Prostate gland (tissue), 2 donors: ENCODE results near the gene ST3GAL2. TPM values are rescaled to one million over a fixed set of nuclear protein-coding genes. Genes with fewer than 3 reads are reported as not detected.

Experiments
- DNase-seq: peaks from one replicate; pipeline ENCODE4 v3.0.0-alpha.2; 2019; ENCODE audit warnings: low spot score
- H3K27ac ChIP-seq, 2 donors: fragments of 200-600 bp; sonication (generic); 2 replicates each; pipeline ENCODE4 v1.5.1; 2017 to 2019
- H3K27me3 ChIP-seq: fragments of 200-600 bp; sonication (generic); replicated peaks from 2 replicates; pipeline ENCODE4 v1.5.1; 2019; ENCODE audit not compliant: insufficient read depth
- H3K36me3 ChIP-seq, 2 donors: fragments of 200-600 bp; sonication (generic); 1 replicate in 1 of 2; 2 replicates in 1 of 2; pipeline versions ENCODE4 v1.5.1 to v1.8.1; 2017 to 2019
- H3K4me1 ChIP-seq: fragments of 200-600 bp; sonication (generic); replicated peaks from 2 replicates; pipeline ENCODE4 v1.5.1; 2019
- H3K4me3 ChIP-seq, 2 donors: fragments of 200-600 bp; sonication (generic); 2 replicates each; pipeline ENCODE4 v1.5.1; 2017 to 2019
- H3K9me3 ChIP-seq: fragments of 200-600 bp; sonication (generic); 2 replicates; pipeline ENCODE4 v1.5.1; 2017
- POLR2A ChIP-seq: fragments of 450-650 bp; IDR thresholded peaks from one replicate; pipeline ENCODE4 v1.6.1; 2016; ENCODE audit warnings: antibody characterized with exemption, mild to moderate bottlenecking
- POLR2AphosphoS5 ChIP-seq: sonication (generic); formaldehyde crosslinking; IDR thresholded peaks from one replicate; pipeline ENCODE4 v1.6.1; 2017; ENCODE audit warnings: antibody characterized with exemption
- WGBS: methylation state at CpG from one replicate; pipeline ENCODE4 v1.1.5; 2018; 5-methylcytosine and 5-hydroxymethylcytosine counted together
- intact Hi-C: fragments of 100-400 bp; cut with DNase I; formaldehyde crosslinking; loops from one replicate; pipeline ENCODE4 v1.14.2; 2022
- total RNA-seq, 2 donors: library from RNA; depleted of rRNA; stranded (reverse); fragments of >200 nt; gene quantifications; one replicate each; pipeline ENCODE4 v1.1.0, GENCODE V29; 2016
- TF ChIP-seq, protein P1 (sequence below), 4 experiments: fragments of 200-600 bp in 2 of 4; fragments of 450-650 bp in 2 of 4; sonication (generic) in 2 of 4; IDR thresholded peaks; 1 replicate in 3 of 4; 2 replicates in 1 of 4; pipeline ENCODE4 v1.5.1; 2016 to 2019; ENCODE audit warnings: antibody characterized with exemption in 4 of 4, mild to moderate bottlenecking in 2 of 4, moderate library complexity in 2 of 4

Gene ST3GAL2, protein sequence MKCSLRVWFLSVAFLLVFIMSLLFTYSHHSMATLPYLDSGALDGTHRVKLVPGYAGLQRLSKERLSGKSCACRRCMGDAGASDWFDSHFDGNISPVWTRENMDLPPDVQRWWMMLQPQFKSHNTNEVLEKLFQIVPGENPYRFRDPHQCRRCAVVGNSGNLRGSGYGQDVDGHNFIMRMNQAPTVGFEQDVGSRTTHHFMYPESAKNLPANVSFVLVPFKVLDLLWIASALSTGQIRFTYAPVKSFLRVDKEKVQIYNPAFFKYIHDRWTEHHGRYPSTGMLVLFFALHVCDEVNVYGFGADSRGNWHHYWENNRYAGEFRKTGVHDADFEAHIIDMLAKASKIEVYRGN
- total RNA-seq = 10 to 100 TPM in 1 of 2 donors, 1 to 10 TPM in 1; 8.7 to 54.5 TPM

DNA sequence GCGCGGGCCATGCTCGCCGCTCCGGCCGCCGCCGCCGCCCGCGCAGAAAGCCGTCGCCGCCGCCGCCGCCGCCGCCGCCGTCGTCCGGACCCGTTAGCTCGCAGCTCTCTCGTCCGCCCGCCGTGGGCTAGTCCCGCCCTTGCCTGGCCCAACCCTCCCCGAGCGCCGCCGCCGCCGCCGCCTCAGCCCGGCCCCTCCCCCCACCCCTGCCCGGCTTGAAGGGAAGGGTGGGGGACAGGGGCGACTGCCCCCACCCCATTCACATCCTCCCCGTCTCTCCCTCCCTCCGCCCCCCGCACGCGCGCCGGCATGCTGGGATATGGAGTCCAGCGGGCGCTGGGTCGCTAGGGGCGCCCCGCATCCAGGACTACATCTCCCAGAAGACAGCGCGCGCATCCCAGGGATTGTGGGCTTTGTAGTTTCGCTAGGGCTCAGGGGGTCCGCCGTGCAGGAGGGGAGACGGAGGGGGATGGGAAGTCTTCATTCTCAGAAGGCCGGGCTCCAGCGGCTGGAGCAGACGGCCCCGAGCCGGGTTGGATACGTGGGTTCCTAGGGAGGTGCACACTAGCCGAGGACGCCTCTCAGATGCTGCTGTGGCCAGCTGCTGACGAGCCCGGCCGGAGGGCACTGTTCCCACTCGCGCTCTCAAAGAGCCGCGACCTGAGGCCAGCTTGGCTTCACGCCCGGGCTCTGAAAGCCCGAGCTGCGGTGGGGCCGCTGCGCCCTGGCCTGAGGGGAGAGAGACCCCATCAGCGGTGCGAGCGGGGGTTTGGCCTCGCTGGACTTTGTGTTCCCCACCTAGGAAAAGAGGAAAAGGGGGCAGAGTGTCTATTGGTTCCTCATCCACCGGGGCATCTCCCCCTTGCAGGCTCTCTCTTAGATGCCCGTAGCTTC is at the start of gene ST3GAL2:
TSS of gene ST3GAL2 (minus strand) at position 132 of the 894 bp plus-strand sequence. CDS start 40,570 bp downstream, outside the sequence.
- intact Hi-C loops = loop anchor here (5.0 kb wide), 1 partner anchor 57 kb away; no protein-coding TSS in a partner anchor
- WGBS = 2% methylated on average over 43 of the region's 86 CpGs
- TF ChIP-seq, protein P1, sequence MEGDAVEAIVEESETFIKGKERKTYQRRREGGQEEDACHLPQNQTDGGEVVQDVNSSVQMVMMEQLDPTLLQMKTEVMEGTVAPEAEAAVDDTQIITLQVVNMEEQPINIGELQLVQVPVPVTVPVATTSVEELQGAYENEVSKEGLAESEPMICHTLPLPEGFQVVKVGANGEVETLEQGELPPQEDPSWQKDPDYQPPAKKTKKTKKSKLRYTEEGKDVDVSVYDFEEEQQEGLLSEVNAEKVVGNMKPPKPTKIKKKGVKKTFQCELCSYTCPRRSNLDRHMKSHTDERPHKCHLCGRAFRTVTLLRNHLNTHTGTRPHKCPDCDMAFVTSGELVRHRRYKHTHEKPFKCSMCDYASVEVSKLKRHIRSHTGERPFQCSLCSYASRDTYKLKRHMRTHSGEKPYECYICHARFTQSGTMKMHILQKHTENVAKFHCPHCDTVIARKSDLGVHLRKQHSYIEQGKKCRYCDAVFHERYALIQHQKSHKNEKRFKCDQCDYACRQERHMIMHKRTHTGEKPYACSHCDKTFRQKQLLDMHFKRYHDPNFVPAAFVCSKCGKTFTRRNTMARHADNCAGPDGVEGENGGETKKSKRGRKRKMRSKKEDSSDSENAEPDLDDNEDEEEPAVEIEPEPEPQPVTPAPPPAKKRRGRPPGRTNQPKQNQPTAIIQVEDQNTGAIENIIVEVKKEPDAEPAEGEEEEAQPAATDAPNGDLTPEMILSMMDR (IDR thresholded peaks at IDR 0.05) = peak in 1 of 4 experiments; percentile 55
- no peak for TF ChIP-seq POLR2A
- peak; percentile 84 for TF ChIP-seq POLR2AphosphoS5
- Histone ChIP-seq H3K36me3 (no peaks in the 10 kb centered on the region), H3K4me3 (peak within 1 kb of the TSS; percentile 59 to 67), H3K9me3 (no peaks in the 10 kb centered on the region), H3K4me1 (no peaks in the 10 kb centered on the region), H3K27ac (peak within 1 kb of the TSS; percentile 55 to 67), H3K27me3 (no peaks in the 10 kb centered on the region)
- DNase-seq = peak; percentile 87

DNA sequence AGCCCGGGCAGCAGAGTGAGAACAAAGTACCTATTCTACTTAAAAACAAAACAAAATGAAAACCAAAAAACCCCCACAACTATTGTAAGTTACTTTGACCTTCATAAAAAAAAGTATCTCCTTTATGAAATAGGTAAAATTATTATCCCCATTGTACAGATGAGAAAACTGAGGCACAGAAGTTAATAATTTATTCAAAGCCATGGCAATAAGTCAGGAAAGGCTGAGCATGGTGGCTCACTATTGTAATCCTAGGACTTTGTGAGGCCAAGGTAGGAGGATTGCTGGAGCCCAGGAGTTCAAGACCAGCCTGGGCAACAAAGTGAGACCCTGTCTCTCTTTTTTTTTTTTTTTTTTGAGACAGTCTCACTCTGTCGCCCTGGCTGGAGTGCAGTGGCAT is 46.0 kb upstream of the ST3GAL2 start:
- Histone ChIP-seq H3K9me3 (no peaks in the 10 kb centered on the region), H3K27me3 (no peaks in the 10 kb centered on the region), H3K4me3 (no peak overlapping the region), H3K4me1 (no peaks in the 10 kb centered on the region), H3K36me3 (peaks cover 2 to 16% of the 10 kb centered on the region in 2 donors), H3K27ac (no peak overlapping the region)
- intact Hi-C loops = no loop called here
- no peak for DNase-seq
- no peak for TF ChIP-seq POLR2AphosphoS5
- TF ChIP-seq, protein P1 (IDR thresholded peaks at IDR 0.05) = no peak
- TF ChIP-seq POLR2A = no peak
- WGBS = 97% methylated on average over 2 of the region's 2 CpGs

DNA sequence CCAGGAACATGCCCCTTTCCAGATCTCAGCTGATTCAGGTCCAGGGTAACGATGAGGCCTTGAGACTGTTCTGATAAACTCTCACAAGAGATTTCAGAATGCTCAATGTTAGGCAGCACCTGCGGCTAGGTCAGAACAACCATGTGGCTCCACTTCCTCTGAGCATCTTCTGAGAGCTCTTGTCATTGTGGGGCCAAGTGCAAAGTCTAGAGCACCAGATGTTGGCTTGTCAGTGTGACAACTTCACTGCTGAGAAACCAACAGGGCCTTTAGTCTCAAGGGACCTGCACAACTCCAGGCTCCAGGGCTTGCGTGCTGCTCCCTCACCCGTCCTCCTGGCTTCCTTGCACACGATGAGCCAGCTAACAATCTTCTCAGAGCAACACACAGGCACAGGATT is 44.5 kb upstream of the ST3GAL2 start:
- no peaks in the 10 kb centered on the region for H3K27me3 ChIP-seq
- no peak overlapping the region for H3K4me3 ChIP-seq
- H3K9me3 ChIP-seq = no peaks in the 10 kb centered on the region
- 92% methylated on average over 5 of the region's 5 CpGs for WGBS
- H3K36me3 ChIP-seq = peaks cover 2 to 16% of the 10 kb centered on the region in 2 donors
- TF ChIP-seq POLR2A = no peak
- TF ChIP-seq, protein P1 (IDR thresholded peaks at IDR 0.05) = no peak
- TF ChIP-seq POLR2AphosphoS5 = no peak
- H3K4me1 ChIP-seq = no peaks in the 10 kb centered on the region
- intact Hi-C loops = no loop called here
- DNase-seq = no peak
- H3K27ac ChIP-seq = no peak overlapping the region

DNA sequence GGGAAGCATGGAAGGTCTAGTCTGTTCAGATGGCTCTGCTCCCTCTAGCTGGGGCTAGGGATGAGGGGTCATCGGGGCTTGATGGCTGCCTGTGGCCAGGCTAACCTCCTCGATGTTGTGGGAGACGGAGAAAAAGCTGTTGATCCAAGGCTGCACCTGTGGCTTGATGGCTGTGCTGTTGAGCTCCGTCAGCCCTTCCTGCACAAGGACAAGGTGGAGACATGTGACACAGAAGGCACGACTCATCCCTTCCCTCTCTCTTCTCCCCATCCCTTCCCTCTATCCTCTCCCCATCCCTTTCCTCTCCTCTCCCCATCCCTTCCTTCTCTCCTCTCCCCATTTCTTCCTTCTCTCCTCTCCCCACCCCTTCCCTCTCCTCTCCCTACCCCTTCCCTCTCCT is 43.7 kb upstream of the ST3GAL2 start:
- WGBS = 81% methylated on average over 5 of the region's 5 CpGs
- H3K4me3 ChIP-seq = no peak overlapping the region
- intact Hi-C loops = no loop called here
- no peak for DNase-seq
- H3K9me3 ChIP-seq = no peaks in the 10 kb centered on the region
- H3K4me1 ChIP-seq = no peaks in the 10 kb centered on the region
- H3K27ac ChIP-seq = no peak overlapping the region
- H3K36me3 ChIP-seq = peaks cover 2 to 16% of the 10 kb centered on the region in 2 donors
- TF ChIP-seq, protein P1 (IDR thresholded peaks at IDR 0.05) = no peak
- TF ChIP-seq POLR2A (no peak), POLR2AphosphoS5 (no peak)
- H3K27me3 ChIP-seq = no peaks in the 10 kb centered on the region
